ENCODE data around the gene MAN2B1.

DNA sequence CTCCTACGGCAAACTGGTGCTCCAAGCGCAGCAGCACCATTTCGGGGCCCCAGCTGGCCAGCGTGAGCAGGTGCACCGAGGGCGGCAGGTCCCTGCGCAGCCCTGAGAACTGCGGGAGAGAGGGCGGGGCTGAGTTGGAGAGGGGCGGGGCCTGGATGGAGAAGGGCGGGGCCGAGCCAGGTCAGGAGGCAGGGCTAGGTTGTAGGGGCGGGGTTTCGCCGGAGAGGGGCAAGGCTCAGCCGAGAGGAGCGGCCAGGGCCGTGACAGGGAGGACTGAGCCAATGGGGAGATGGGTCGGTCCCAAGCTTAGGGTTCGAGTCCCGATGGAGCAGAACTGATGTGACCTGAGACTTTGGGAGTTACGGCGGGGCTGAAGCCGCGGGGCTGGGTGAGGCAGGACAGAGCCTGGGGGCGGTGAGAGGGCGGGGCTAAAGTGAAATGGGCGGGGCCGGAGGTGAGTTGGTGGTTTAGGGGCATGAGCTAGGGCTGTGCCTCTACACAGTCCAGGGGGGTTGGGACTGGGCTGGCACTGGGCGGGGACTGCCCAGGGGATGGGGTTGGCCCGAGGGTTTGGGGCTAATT, 19.0 kb downstream of the MAN2B1 start:
- no peak for TF ChIP-seq GATA2 (IDR thresholded peaks at IDR 0.05; ENCODE audit: low read depth, low read length)
- no peak for TF ChIP-seq GATA3 (IDR thresholded peaks at IDR 0.05; ENCODE audit: low read depth, low read length)
